ENCODE measurements around the gene IER3. TPM values are rescaled to one million over a fixed set of nuclear protein-coding genes. Genes with fewer than 3 reads are reported as not detected.

The IER3 gene
- total RNA-seq, 1 donor from 2014 or later = 4.8 TPM

DNA sequence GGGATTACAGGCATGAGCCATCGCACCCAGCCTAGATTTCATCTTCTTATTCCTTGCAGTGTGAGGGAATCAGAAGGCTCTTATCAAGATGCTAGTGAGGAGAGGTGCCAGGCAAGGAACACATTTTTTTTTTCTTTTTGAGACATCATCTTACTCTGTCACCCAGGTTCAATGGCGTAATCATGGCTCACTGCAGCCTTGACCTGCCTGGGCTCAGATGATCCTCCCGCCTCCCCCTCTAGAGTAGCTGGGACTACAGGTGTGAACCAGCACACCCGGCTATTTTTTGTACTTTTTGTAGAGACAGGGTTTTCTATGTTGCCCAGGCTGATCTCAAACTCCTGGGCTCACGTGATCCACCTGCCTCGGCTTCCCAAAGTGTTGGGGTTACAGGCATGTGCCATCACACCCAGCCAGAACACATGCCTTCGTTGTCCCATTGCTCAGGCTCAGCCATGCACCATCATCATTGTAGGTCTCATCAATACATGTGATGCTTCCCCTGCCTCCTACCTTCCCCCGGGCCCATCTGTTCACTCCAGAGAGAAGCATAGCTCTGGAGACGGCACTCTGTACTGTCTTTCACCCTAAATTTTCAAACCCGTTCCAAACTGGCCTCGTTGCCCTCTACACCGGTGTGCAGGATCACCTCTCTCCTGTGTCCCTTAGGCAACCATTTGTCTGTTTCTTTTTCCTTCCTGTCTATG, 12.0 kb downstream of the IER3 start:
- H3K4me3 Mint-ChIP-seq (ENCODE audit: unreplicated experiment) = peak overlapping the region; percentile 37
- H3K36me3 Mint-ChIP-seq (ENCODE audit: low read depth, unreplicated experiment) = peaks cover 29% of the 10 kb centered on the region
- DNase-seq (ENCODE audit: low spot score) = no peak
- H3K27me3 Mint-ChIP-seq (ENCODE audit: unreplicated experiment) = peaks cover 6% of the 10 kb centered on the region
- H3K27ac Mint-ChIP-seq (ENCODE audit: unreplicated experiment) = no peak overlapping the region
- H3K4me1 Mint-ChIP-seq (ENCODE audit: unreplicated experiment) = peaks cover 8% of the 10 kb centered on the region
- TF ChIP-seq, protein P1, sequence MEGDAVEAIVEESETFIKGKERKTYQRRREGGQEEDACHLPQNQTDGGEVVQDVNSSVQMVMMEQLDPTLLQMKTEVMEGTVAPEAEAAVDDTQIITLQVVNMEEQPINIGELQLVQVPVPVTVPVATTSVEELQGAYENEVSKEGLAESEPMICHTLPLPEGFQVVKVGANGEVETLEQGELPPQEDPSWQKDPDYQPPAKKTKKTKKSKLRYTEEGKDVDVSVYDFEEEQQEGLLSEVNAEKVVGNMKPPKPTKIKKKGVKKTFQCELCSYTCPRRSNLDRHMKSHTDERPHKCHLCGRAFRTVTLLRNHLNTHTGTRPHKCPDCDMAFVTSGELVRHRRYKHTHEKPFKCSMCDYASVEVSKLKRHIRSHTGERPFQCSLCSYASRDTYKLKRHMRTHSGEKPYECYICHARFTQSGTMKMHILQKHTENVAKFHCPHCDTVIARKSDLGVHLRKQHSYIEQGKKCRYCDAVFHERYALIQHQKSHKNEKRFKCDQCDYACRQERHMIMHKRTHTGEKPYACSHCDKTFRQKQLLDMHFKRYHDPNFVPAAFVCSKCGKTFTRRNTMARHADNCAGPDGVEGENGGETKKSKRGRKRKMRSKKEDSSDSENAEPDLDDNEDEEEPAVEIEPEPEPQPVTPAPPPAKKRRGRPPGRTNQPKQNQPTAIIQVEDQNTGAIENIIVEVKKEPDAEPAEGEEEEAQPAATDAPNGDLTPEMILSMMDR (IDR thresholded peaks at IDR 0.05; ENCODE audit: unreplicated experiment) = no peak
- no peaks in the 10 kb centered on the region for H3K9me3 Mint-ChIP-seq (ENCODE audit: unreplicated experiment)

DNA sequence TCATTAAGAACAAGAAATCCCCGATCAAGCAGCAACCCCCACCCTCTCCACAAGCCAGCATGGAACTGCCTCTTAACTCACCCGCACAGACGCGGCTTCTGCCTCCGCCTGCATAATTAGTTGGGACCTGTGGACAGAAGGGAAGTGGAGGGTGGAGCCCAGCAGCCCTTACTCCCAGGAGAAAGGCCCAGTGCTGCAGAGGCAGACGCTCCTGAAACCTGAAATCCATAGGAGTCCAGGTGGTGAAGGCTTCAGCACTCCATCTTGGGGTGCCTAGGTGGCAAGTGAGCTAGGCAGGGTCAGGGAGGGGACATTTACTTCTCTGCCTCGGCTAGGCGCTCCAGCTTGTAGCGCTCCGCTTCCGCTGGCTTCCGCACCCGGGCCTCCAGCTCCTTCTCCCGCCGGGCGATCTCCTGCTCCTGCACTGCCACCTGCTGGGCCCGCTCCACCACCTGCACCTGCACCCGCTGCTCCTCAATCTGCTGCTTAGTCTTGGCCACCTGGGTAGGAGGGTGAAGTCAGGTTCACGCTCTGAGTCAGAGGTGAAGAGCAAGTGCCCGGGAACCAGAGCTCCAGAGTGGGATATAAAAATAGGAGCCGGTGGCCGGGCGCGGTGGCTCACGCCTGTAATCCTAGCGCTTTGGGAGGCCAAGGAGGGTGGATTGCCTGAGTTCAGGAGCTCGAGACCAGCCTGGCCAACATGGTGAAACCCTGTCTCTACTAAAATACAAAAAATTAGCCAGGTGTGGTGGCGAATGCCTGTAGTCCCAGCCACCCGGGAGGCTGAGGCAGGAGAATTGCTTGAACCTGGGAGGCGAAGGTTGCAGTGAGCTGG, 13.5 kb downstream of the IER3 start:
- Mint-ChIP-seq H3K36me3 (ENCODE audit: low read depth, unreplicated experiment) (peaks cover 23% of the 10 kb centered on the region), H3K27me3 (ENCODE audit: unreplicated experiment) (peaks cover 4% of the 10 kb centered on the region), H3K27ac (ENCODE audit: unreplicated experiment) (no peak overlapping the region), H3K4me3 (ENCODE audit: unreplicated experiment) (no peak overlapping the region), H3K4me1 (ENCODE audit: unreplicated experiment) (peaks cover 3% of the 10 kb centered on the region), H3K9me3 (ENCODE audit: unreplicated experiment) (no peaks in the 10 kb centered on the region)
- TF ChIP-seq, protein P1 (IDR thresholded peaks at IDR 0.05; ENCODE audit: unreplicated experiment) = no peak
- peak; percentile 64 for DNase-seq (ENCODE audit: low spot score)

DNA sequence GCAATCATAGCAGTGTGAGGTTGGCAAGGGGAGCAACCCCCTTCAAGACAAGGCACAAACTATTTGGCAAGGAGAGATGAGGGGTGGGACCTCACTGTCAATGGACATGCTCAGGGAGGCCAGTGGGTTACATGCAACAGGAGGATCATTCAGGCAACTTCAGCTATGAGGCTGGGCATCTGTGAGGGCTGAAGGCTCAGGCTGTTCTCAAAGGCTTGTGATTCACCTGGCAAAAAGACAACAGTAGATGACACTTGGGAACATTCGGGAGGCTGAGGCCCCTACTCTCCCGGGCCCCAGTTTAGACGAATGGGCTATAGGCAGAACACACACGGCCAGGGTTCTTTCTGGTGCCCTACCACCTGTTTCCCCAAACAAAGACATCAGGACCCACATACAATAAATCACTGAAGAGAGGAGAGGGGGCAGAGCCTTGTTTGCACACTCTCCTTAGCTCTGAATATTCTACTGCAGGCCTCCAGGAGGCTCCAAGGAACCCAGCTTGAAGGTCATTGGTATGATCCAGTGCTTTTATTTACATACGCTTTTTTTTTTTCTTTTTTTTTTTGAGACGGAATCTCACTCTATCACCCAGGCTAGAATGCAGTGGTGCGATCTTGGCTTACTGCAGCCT, 16.3 kb downstream of the IER3 start:
- H3K36me3 Mint-ChIP-seq (ENCODE audit: low read depth, unreplicated experiment) = peaks cover 42% of the 10 kb centered on the region
- H3K9me3 Mint-ChIP-seq (ENCODE audit: unreplicated experiment) = no peaks in the 10 kb centered on the region
- H3K27me3 Mint-ChIP-seq (ENCODE audit: unreplicated experiment) = peaks cover 19% of the 10 kb centered on the region
- TF ChIP-seq, protein P1 (IDR thresholded peaks at IDR 0.05; ENCODE audit: unreplicated experiment) = no peak
- H3K4me1 Mint-ChIP-seq (ENCODE audit: unreplicated experiment) = peaks cover 24% of the 10 kb centered on the region
- peak overlapping the region; percentile 48 for H3K27ac Mint-ChIP-seq (ENCODE audit: unreplicated experiment)
- no peak overlapping the region for H3K4me3 Mint-ChIP-seq (ENCODE audit: unreplicated experiment)
- no peak for DNase-seq (ENCODE audit: low spot score)

DNA sequence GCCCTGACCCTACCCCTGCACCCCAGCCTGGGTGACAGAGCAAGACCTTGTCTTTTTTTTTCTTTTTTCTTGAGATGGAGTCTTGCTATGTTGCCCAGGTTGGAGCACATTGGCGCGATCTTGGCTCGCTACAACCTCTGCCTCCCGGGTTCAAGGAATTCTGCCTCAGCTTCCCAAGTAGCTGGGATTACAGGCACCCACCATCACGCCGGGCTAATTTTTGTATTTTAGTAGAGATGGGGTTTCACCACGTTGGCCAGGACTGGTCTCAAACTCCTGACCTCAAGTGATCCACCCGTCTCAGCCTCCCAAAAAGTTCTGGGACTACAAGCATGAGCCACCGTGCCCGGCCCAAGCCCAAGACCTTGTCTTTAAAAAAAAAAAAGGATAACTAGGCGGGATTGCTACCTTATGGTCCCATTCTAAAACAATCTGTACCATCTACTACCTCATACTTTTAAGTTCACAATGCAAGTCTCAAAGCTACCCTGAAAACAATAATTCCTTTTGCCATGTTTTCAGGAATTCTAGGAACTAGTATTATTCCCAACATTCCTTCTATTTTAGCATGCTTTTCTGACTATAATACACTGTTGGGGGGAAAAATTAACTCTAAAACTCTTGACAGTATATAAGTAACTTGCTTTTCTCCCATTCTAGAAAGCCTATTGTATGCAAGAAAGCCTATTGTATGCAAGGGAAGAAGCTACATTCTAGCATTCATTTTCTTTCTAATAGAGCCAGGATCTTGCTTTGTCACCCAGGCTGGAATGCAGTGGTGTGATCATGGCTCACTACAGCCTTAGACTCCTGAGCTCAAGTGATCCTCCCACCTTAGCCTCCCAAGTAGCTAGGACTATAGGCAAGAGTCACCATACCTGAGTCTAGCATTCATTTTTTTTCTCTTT, 17.6 kb downstream of the IER3 start:
- no peak overlapping the region for H3K27ac Mint-ChIP-seq (ENCODE audit: unreplicated experiment)
- no peaks in the 10 kb centered on the region for H3K9me3 Mint-ChIP-seq (ENCODE audit: unreplicated experiment)
- H3K4me3 Mint-ChIP-seq (ENCODE audit: unreplicated experiment) = no peak overlapping the region
- H3K27me3 Mint-ChIP-seq (ENCODE audit: unreplicated experiment) = peaks cover 20% of the 10 kb centered on the region
- TF ChIP-seq, protein P1 (IDR thresholded peaks at IDR 0.05; ENCODE audit: unreplicated experiment) = no peak
- H3K36me3 Mint-ChIP-seq (ENCODE audit: low read depth, unreplicated experiment) = peaks cover 47% of the 10 kb centered on the region
- H3K4me1 Mint-ChIP-seq (ENCODE audit: unreplicated experiment) = peaks cover 29% of the 10 kb centered on the region
- no peak for DNase-seq (ENCODE audit: low spot score)
